Activated CD4-positive, alpha-beta T cell treated with anti-CD3 and anti-CD28 coated beads, Interleukin-10, Interleukin-2, amounts not matched to agents 100 ng/mL and 50 ng/mL, durations not matched to agents 16 hours and 8 hours (primary cell): Measurements from ENCODE around the gene ENAM.

ENCODE experiments used
- DNase-seq: peaks from one replicate; pipeline ENCODE4 v3.0.0-alpha.2; 2020

The ENAM gene, protein sequence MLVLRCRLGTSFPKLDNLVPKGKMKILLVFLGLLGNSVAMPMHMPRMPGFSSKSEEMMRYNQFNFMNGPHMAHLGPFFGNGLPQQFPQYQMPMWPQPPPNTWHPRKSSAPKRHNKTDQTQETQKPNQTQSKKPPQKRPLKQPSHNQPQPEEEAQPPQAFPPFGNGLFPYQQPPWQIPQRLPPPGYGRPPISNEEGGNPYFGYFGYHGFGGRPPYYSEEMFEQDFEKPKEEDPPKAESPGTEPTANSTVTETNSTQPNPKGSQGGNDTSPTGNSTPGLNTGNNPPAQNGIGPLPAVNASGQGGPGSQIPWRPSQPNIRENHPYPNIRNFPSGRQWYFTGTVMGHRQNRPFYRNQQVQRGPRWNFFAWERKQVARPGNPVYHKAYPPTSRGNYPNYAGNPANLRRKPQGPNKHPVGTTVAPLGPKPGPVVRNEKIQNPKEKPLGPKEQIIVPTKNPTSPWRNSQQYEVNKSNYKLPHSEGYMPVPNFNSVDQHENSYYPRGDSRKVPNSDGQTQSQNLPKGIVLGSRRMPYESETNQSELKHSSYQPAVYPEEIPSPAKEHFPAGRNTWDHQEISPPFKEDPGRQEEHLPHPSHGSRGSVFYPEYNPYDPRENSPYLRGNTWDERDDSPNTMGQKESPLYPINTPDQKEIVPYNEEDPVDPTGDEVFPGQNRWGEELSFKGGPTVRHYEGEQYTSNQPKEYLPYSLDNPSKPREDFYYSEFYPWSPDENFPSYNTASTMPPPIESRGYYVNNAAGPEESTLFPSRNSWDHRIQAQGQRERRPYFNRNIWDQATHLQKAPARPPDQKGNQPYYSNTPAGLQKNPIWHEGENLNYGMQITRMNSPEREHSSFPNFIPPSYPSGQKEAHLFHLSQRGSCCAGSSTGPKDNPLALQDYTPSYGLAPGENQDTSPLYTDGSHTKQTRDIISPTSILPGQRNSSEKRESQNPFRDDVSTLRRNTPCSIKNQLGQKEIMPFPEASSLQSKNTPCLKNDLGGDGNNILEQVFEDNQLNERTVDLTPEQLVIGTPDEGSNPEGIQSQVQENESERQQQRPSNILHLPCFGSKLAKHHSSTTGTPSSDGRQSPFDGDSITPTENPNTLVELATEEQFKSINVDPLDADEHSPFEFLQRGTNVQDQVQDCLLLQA

GRCh38 chr4:70628444-70628843, at the start of gene ENAM:
ENAM (plus strand) TSS chr4:70628744; CDS start chr4:70629501, 757 bp downstream.
- DNase-seq = no peak

- DNase-seq = no peak
Measured at GRCh38 chr4:70581980-70582379, 46.6 kb upstream of the ENAM start.

DNA sequence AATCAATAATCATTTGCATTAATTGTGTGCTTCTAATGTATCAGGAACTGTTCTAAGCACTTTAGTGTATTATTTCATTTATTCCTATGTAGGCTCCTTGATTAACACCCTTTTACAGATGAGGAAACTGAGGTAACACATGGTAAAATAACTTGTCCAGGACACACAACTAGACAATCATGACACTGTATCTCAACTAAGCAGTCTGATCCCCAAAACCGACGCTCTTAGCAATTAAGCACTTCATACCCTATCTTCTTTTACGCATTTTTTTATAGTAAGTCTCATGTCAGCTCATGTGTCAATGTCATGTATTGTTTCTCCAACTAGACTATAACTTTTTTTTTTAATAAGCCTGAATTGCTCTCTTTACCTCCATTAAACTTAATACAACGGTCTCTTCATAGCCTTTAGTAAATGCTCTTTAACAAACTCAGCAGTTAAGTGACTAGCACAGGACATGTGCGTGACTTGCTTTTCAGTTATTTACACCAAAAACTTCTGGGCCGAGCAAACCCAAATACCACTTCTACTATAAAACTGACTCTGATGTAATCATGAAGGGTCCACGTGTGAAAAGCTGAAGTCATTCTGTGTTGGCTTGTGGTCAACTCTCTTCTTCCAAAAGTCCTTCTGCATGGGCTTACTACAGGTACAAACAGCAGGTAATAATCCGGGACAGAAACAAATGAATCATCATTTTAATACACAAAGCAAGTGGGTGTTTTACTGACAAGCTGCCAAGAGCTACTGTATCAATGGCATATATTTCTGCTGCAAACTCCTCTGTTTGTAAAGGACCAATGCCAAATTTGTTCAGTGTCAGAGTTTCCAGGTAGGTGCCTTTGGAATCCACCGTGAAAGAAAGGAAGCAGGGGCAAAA, 44.4 kb upstream of the ENAM start:
- DNase-seq = no peak

GRCh38 chr4:70586841-70587240, 41.7 kb upstream of the ENAM start:
- no peak for DNase-seq

DNA sequence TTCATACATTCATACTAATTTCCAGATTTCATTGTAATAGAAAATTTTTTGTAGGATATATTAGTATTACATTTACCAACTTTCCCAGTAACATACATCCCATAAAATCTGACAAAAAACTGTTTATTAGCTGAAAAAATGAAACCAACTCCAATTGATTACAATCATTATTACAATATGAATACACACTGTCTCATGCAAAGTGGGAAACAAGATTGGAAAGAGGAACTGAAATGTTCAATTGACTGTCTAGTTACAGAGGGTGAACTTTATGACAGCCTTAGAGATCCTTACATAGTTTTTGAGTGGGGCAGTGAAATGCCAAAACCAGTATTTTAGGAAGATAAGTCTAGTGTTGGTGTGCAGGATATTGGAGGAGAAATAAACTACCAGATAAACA, 38.8 kb upstream of the ENAM start:
- DNase-seq = no peak

DNA sequence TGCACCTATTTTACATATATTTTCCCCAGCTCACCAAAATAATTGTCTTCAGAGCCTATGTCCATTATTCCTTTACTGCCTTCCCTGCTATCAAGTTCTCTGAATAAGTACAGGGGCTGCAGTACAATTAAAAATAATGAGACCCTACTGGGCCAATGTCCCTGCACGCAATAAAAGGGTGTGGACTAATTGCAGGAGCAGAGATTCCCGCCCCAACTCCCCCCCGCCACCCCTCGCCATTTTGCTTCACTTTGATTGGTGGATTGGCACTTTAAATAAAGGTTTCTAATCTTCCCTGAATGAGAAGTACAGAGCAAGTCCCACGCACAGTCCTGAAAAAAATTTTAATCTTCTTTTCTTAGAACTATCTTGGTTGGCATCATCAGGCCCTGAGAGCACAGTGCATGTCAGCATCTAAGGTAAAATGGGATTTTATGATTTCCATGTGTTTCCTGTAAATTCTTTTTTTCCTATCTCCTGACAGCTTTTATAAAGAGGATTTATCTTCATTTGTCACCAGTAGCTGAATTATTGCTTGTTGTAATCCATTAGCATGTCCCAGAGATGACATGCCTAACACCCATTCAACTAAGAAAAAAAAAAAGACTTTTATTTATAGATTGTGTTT, 36.5 kb upstream of the ENAM start, which contains the start of gene AMBN:
Gene AMBN, plus strand, starts transcription at position 302 of the 628 bp plus-strand sequence. Its CDS starts 103 bp downstream, at position 405.
- DNase-seq = no peak

DNA sequence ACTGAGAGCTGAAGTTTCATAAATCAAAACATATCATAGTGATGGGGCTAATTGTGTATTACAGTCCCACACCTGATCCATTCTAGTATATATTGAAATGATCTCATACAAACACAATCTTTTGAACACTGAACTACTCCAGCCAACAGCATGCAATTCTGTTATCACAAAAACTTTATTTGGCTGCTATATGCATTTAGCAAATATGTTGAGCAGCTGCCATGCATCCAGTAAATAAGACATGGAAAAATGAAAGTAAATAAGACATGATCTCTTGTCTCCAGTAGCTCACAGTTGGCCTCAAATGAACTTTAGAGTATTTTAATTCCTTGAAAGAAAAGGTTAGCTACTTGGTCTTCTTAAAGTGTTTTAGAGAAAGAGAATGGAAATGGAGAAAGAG, 34.3 kb upstream of the ENAM start:
- no peak for DNase-seq

GRCh38 chr4:70600305-70600704, 28.2 kb upstream of the ENAM start:
- DNase-seq = no peak

GRCh38 chr4:70600977-70601376, 27.6 kb upstream of the ENAM start:
- DNase-seq = no peak

DNA sequence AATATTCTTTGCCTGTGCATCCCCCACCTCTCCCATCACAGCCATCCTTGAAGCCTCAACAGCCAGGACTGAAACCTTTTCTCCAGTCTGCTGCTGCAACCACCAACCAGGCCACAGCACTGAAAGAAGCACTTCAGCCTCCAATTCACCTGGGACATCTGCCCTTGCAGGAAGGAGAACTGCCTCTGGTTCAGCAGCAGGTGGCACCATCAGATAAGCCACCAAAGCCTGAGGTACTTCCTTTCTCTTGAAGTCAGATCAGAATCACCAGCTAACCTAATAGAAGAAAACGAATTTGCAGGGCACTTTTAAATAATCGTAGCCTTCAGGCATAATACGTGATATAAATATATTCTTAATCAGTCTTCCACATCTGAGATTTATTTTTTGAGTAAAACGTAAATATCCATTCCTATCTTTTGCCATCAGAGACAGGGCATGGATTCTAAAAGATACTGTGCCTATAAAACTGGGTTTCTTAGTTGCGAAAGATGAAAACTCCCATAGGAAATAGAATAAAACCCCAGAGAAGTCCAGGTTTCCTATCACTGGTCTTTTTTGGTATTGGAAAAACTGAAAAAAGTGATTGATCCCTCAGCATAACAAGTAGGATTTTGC, 27.0 kb upstream of the ENAM start:
- peak; percentile 77 for DNase-seq

DNA sequence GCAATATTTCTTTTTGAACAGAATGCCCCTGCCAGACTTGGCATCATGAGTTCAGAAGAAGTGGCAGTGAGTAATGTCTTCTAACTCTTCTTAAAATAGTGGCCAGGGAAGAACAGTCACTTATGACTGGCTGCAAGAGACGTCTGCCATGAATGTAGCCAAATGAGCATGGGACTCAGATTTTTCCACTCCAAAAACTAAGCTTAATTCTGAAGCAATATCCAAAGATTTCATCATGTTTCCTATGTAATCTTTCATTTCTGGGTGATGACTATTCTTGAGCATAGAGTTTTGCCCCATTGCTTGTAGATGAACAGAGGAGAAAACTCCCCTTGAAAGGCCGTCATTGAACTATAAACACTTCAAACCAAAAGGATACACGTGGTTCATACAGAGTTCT, 24.7 kb upstream of the ENAM start:
- DNase-seq = no peak

DNA sequence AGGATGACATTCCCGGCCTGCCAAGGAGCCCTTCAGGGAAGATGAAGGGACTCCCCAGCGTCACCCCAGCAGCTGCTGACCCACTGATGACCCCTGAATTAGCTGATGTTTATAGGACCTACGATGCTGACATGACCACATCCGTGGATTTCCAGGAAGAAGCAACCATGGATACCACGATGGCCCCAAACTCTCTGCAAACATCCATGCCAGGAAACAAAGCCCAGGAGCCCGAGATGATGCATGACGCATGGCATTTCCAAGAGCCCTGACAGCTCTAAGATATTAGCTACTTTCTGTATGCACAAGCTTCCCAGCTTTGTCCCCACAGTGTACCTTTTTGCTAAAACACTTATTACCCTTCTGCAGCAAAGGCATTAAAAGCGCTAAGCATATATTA, 22.1 kb upstream of the ENAM start:
- DNase-seq = no peak

DNA sequence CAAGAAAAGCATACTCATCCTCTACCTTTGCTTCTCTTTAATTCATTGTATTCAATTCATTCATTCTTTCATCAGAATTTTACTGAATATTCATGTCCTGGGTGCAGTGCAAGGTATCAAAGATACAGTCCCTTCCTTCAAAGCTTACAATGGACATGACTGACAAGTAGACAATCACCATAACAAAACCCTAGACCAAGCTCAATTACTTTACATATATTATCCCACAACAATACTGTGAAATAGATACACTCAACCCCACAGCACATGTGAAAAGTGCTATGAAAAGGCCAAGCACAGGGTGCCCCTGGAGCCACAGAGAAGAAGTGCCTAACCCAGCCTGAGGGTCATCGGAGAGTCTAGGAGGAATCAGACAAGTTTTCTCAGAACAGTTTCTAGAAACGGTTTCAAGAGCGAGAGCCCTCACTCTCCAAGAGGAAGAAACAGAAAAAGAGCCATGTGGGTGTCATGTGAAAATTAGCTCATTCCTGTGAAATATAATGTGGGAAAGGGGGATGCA, 21.1 kb upstream of the ENAM start:
- DNase-seq = no peak

DNA sequence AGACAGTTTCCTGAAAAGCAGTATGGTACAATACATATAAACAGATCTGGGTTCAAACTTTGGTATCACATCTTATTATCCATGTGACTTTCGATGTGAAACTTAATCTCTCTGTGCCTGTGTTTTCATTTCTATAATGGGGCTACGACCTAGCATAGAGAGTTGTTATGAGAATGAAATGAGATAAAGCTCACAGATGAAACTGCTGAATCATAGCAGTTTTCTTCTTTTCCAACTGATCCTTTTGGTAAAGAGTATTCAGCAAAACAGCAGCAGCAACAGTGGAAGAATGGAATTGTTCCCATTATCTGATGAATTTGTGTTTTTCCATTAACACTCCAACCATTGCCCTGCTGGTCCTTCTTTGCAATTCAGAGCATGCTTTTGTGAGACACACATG, 20.2 kb upstream of the ENAM start:
- DNase-seq = no peak

GRCh38 chr4:70613306-70614183, 15.0 kb upstream of the ENAM start:
- DNase-seq = no peak

- DNase-seq = no peak
Measured at GRCh38 chr4:70614184-70614555, 14.4 kb upstream of the ENAM start.

- DNase-seq = no peak
Measured at GRCh38 chr4:70619288-70619687, 9.3 kb upstream of the ENAM start.

DNA sequence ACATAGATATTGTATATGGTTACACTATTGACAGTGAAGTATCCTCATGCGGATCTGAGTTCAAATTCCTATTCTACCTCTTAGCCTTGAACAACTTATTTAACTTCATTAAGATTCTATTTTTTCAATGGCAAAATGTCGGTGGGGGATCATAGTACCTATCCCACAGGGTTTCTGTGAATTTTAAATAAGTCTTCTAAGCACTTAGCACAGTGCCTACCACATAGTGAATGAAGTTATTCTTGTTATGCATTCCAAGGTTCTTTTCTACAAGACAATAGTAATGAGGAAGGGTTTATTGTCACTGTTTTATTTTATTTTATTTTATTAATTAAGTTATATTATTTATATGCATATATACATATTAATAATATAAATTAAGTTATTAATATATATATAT, 8.8 kb upstream of the ENAM start:
- DNase-seq = no peak

DNA sequence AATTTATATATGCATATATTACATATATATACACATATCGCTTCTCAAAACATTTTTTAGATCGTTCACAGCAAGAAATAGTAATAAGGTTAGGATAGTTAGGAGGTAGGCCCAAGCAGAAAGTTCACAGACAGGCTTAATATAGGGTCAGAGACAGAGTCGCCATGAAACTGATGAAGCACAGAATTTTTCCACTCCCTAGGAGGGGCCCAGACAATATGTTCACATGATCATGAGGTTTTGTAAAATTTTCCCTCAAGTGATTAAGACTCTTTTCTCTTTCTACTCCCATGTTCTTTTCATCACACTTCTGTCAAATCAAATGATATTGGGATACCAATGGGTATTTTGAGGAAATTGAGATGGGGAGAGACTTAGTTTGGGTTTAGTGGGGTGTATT, 5.2 kb upstream of the ENAM start:
- no peak for DNase-seq

GRCh38 chr4:70624226-70624793, 4.2 kb upstream of the ENAM start:
- no peak for DNase-seq
